SHP77 treated with DMSO at 0.1 percent for 48 hours (cell line): ENCODE data around the gene DNAJB13.
A peak's percentile ranks its signal among the peaks of the same experiment; 100 is the strongest.
"Not testable (repeated sequence)": the region's sequence is repeated elsewhere in the genome, so short reads cannot be mapped to it uniquely, and the experiment has no call there.

Experiments
- DNase-seq: peaks from one replicate; lab custom pipeline; 2025; lab: John Stamatoyannopoulos, UW

DNAJB13 gene

GRCh38 chr11:73977856-73978519 lies 27.2 kb downstream of the DNAJB13 start:
- DNase-seq, result no peak

DNA sequence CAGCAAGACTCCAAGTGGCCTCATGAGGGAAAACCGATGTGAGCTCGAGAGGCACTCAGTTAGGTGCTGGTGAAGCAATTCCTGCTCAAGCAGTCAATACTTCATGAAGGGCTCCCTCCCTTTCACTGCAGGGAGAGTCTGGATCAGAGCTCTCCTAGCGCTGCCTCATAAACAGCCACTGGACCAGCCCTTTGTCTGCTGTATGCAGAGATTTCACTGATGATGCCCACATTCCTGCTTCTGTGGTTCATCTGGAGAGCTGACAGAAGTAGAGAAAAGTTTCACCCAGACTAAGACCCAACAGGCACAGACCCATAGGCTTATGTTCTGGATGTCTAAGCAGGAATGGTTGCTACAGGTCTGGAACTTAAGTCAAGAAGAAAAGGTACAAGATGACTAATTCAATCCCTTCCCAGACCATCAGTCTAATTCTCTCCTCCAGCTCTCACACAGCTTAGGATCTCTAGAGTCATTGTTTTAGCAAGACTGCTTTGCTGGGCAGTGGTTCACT lies 27.8 kb downstream of the DNAJB13 start:
- DNase-seq, result no peak

DNA sequence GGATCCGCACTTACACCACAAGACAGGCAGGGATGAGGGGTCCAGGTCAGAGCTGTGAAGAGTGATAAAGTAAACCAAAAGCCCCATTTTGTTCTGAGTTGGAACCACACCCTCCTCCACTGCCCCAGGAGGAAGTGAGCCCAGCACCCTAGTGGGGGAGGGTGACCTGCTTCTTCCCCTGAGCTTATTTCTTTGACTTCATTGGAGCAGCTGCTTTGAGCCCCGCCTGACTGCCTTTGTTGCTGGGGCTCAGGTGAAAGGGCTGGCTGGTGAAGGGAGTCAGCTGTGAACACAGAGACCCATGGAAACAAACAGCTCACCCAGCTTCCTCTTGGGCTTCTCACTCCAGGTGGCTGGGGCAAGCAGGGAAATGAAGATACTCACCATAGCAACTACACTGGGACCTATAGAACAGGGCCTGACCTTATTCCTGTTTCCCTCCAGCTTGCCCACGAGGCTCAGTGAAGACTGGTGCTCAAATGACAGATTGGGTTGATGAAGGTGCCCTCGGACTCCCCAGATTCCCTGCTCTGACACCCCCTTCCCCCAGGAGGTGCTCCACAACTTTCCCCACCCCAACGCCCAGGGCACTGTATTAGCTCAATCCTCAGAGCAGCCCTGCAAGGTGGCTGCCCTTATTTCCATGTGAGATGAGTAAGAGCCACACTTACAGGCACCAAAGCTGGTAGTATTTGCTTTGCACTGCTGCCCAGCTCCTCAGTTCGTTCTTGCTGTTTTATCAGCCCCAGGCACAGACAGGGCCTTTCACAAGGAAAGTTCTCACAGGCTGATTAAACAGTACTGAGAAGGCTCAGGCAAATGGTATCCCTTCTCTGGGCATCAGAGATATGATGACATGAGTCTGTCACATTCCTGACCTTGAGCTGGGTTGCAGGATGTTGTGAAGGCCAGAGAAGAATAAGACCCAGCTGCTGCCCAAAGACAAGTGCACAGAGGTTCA lies 29.5 kb downstream of the DNAJB13 start:
- peak; percentile 91 for DNase-seq

GRCh38 chr11:73981051-73981805 lies 30.4 kb downstream of the DNAJB13 start:
- no peak for DNase-seq

- DNase-seq, result peak; percentile 91
Observed at GRCh38 chr11:73982595-73982989, 31.8 kb downstream of the DNAJB13 start, which contains the start of gene UCP2. Gene UCP2 (minus strand): TSS chr11:73982843. CDS start chr11:73978378, 4,465 bp downstream.

GRCh38 chr11:73982990-73983740 lies 32.3 kb downstream of the DNAJB13 start:
- peak; percentile 99 for DNase-seq

- peak; percentile 63 for DNase-seq
Observed at GRCh38 chr11:73983741-73984538, 33.1 kb downstream of the DNAJB13 start.

DNA sequence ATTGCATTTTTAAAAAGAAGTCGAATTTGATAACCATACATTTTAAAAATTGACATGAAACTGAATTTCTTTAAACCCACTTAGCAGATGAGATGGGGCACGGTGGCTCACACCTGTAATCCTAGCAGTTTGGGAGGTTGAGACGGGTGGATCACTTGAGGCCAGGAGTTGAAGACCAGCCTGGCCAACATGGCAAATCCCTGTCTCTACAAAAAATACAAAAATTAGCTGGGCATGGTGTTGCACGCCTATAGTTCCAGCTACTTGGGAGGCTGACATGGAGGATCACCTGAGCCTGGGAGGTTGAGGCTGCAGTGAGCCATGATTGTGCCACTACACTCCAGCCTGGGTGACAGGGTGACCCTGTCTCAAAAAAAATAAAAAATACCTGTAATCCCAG lies 34.8 kb downstream of the DNAJB13 start:
- not testable (repeated sequence) for DNase-seq

DNA sequence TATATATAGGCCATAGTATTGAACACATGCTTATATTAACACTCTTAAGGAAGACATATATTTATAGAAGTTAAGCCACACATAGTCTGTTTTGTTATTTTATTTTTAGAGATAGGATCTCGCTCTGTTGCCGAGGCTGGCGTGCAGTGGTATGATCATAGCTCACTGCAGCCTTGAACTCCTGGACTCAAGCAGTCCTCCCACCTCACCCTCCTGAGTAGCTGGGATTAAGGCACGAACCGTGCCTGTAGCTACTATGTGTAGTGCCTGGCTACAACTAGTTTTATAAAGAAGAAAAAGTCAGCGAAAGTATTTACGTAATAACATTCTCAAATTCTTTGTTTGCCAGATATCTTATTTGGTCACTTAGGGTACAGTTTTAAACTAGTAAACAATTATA lies 37.4 kb downstream of the DNAJB13 start:
- DNase-seq, result no peak

- DNase-seq, result no peak
Observed at GRCh38 chr11:73989156-73989555, 38.3 kb downstream of the DNAJB13 start.

GRCh38 chr11:73990730-73991129 lies 39.9 kb downstream of the DNAJB13 start:
- DNase-seq, result no peak

DNA sequence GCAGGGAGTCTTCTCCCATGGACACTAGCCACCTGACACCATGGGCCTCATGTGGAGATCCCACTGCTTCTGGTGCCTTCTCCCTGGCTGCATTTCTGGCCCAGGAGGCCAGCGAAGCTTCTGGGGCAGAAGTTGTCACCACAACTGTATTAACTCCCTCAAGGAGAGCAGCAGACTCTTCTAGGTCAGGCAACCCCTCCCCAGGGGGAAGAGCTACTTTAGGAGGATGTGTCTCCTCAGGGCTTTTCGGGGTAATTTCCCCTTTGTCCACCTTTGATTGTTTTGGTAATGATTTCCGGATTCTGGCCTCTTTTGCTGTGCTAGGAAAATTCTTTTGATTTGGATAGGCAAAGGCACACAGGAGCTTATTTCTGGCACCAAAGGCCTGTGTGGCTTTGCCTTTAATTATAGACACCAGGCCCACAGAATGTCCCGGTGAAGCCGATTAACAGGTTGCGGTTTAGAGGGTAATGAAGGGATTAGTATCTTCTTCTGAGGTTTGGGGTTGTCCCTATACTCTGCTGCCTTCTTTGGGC lies 40.7 kb downstream of the DNAJB13 start:
- DNase-seq, result no peak

- DNase-seq, result no peak
Observed at GRCh38 chr11:73995247-73995646, 44.4 kb downstream of the DNAJB13 start.

GRCh38 chr11:73995731-73996130 lies 44.9 kb downstream of the DNAJB13 start:
- no peak for DNase-seq

DNA sequence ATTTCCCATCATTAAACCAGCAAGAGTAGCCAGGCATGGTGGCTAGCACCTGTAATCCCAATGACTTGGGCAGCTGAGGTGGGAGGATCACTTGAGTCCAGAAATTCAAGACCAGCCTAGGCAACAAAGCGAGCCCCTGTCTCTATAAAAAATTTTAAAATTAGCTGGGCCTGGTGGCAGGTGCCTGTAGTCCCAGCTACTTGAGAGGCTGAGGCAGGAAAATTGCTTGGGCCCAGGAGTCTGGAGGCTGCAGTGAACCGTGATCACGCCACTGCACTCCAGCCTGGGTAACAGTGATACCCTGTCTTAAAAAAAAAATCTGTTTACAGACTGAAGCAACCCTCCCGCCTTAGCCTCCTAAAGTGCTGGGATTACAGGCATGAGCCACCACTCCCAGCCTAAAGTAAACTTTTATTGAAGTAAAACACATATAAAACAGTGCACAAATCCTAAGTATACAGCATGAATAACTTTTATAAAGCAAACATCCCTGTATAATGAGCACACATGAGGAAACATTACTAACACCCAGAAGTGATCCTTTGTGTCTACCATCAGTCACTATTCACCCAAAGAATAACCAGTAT lies 45.4 kb downstream of the DNAJB13 start:
- no peak for DNase-seq

GRCh38 chr11:73997120-73997770 lies 46.4 kb downstream of the DNAJB13 start:
- no peak for DNase-seq

GRCh38 chr11:73998846-73999575 lies 48.2 kb downstream of the DNAJB13 start:
- no peak for DNase-seq

DNA sequence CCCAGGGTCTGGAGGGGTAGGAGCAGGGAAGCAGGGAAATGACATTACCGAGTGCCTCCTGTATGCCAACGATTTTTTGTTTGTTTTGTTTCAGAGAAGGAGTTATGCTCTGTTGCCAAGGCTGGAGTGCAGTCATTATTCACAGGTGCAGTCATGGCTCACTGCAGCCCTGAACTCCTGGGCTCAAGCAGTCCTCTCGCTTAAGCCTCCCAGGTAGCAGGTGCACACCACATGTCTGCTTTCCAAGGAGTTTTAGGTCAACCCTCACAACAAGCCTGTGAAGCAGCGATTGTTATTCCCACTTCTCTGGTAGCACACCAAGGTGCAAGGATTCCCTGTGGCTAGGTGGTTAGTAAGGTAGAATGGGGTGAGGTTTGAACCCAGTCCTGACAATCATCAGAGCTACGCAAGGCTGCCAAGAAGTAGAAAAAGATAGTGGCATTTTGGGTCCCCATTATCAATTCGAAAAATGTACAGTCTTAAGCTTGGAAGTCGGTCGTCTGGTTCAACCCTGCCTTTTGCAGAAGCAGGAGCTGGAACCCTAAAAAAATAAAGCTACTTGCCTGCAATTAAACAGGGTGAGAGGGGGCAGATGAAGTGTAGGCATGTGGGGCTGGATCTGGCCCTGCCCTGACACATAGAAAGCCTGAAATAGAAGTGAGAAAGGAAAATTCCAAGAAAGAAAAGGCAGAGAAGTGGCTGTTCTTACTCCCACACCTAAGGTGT lies 48.9 kb downstream of the DNAJB13 start:
- peak; percentile 92 for DNase-seq
